Right atrium auricular region (tissue), 2 donors: Measurements from ENCODE around the gene TCIRG1. TPM values are rescaled to one million over a fixed set of nuclear protein-coding genes. Genes with fewer than 3 reads are reported as not detected.
A peak's percentile ranks its signal among the peaks of the same experiment; 100 is the strongest.

Experiments
- DNase-seq: peaks from one replicate; pipeline ENCODE4 v3.0.0-alpha.2; 2019; ENCODE audit warnings: low spot score
- H3K27ac ChIP-seq, 2 donors: fragments of 200-600 bp; sonication (generic); 1 replicate in 1 of 2; 2 replicates in 1 of 2; pipeline ENCODE4 v1.5.1; 2016 to 2019
- H3K27me3 ChIP-seq, 2 donors: fragments of 200-600 bp; sonication (generic); one replicate each; pipeline versions ENCODE4 v1.5.1 to v1.6.0; 2017 to 2019
- H3K36me3 ChIP-seq: fragments of 200-600 bp; sonication (generic); one replicate; pipeline ENCODE4 v1.5.1; 2016
- H3K4me1 ChIP-seq, 2 donors: fragments of 200-600 bp; sonication (generic); one replicate each; pipeline versions ENCODE4 v1.5.1 to v1.6.0; 2017 to 2019
- H3K4me3 ChIP-seq, 2 donors: fragments of 200-600 bp; sonication (generic); 1 replicate in 1 of 2; 2 replicates in 1 of 2; pipeline ENCODE4 v1.5.1; 2017 to 2019; ENCODE audit warnings: mild to moderate bottlenecking in 1 of 2, moderate library complexity in 1 of 2
- H3K9me3 ChIP-seq, 2 donors: fragments of 200-600 bp; sonication (generic); one replicate each; pipeline ENCODE4 v1.5.1; 2019
- total RNA-seq, 2 donors: library from RNA; depleted of rRNA; stranded (reverse); fragments of >200 nt; gene quantifications; one replicate each; pipeline ENCODE4 v1.1.0, GENCODE V29; 2016
- TF ChIP-seq, protein P1 (sequence below), 2 donors: fragments of 200-600 bp; sonication (generic); IDR thresholded peaks; one replicate each; pipeline ENCODE4 v1.5.1; 2019; ENCODE audit warnings: antibody characterized with exemption in 2 of 2

Gene TCIRG1
- total RNA-seq, 2 donors from 2014 or later, result 19.2 to 50.7 TPM

DNA sequence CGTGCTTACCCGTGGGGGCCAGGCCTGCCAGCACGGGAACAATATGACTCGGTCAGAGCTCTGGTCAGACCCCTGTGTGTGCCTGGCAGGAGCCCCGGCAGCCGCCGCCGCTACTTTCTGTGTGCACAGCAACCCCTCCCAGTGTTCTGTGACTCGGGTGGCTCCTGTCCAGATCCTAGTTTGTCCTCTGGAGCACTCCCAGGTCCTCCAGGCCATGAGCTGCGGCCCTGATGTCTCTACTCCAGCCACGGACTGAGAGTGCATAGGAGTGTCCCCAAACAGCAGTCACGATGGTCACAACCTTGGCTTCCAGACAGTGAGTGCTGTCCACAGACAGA, 5.1 kb upstream of the TCIRG1 start:
- H3K4me3 ChIP-seq, result no peak overlapping the region
- H3K4me1 ChIP-seq, result peaks cover 0 to 74% of the 10 kb centered on the region in 2 donors
- DNase-seq, result peak; percentile 76
- peak overlapping the region; percentile 83 to 90 for H3K27ac ChIP-seq
- H3K36me3 ChIP-seq, result peaks cover 4% of the 10 kb centered on the region
- TF ChIP-seq, protein P1, sequence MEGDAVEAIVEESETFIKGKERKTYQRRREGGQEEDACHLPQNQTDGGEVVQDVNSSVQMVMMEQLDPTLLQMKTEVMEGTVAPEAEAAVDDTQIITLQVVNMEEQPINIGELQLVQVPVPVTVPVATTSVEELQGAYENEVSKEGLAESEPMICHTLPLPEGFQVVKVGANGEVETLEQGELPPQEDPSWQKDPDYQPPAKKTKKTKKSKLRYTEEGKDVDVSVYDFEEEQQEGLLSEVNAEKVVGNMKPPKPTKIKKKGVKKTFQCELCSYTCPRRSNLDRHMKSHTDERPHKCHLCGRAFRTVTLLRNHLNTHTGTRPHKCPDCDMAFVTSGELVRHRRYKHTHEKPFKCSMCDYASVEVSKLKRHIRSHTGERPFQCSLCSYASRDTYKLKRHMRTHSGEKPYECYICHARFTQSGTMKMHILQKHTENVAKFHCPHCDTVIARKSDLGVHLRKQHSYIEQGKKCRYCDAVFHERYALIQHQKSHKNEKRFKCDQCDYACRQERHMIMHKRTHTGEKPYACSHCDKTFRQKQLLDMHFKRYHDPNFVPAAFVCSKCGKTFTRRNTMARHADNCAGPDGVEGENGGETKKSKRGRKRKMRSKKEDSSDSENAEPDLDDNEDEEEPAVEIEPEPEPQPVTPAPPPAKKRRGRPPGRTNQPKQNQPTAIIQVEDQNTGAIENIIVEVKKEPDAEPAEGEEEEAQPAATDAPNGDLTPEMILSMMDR (IDR thresholded peaks at IDR 0.05), result no peak
- no peaks in the 10 kb centered on the region for H3K27me3 ChIP-seq
- no peaks in the 10 kb centered on the region for H3K9me3 ChIP-seq

DNA sequence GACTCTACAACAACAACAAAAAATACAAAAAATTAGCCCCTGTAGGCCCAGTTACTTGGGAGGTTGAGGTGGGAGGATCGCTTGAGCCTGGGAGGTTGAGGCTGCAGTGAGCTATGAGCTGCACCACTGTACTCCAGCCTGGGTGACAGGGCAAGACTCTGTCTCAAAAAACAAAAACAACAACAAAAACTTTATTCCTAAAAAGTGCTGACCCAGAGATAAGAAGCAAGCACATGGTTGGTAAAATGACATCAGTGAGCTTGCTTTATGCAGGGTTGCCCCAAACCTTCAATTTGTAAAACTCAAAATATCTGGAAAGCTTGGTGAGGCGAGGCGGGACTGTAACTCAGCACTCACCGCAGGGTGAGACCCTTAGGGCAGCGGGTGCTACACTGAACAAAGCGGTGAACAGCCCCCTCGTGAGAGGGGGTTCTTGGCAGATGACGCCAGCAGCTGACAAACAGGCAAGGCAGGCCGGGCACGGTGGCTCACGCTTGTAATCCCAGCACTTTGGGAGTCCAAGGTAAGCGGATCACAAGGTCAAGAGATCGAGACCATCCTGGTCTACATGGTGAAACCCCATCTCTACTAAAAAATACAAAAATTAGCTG, 3.5 kb upstream of the TCIRG1 start:
- H3K9me3 ChIP-seq, result no peaks in the 10 kb centered on the region
- DNase-seq, result no peak
- H3K27ac ChIP-seq, result no peak overlapping the region

DNA sequence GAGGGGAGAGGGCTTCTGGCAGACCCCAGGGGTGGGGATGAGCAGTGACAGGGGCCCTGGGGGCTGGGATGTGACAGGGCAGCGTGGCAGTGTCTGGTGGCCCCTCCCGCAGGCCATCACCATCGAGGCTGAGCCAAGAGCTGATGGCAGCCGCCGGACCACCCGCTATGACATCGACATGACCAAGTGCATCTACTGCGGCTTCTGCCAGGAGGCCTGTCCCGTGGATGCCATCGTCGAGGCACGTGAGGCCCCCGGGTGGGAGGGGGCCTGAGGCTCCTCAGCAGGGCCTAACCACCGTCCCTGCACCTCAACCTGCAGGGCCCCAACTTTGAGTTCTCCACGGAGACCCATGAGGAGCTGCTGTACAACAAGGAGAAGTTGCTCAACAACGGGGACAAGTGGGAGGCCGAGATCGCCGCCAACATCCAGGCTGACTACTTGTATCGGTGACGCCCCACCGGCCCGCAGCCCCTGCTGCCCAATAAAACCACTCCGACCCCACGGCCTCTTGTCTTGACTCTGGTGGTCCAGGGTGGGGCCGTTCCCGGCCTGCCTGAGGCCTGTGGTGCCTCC, 2.6 kb upstream of the TCIRG1 start:
- Histone ChIP-seq H3K4me1 (peaks cover 0 to 86% of the 10 kb centered on the region in 2 donors), H3K9me3 (no peaks in the 10 kb centered on the region), H3K27ac (peak overlapping the region; percentile 84 to 88), H3K27me3 (no peaks in the 10 kb centered on the region), H3K36me3 (peaks cover 4% of the 10 kb centered on the region), H3K4me3 (no peak overlapping the region)
- TF ChIP-seq, protein P1 (IDR thresholded peaks at IDR 0.05), result no peak
- no peak for DNase-seq

More for the DNA sequence above, 3.5 kb upstream of the TCIRG1 start:
- Histone ChIP-seq H3K36me3 (peaks cover 4% of the 10 kb centered on the region), H3K27me3 (no peaks in the 10 kb centered on the region), H3K4me3 (no peak overlapping the region), H3K4me1 (peaks cover 0 to 82% of the 10 kb centered on the region in 2 donors)
- TF ChIP-seq, protein P1 (IDR thresholded peaks at IDR 0.05), result no peak

DNA sequence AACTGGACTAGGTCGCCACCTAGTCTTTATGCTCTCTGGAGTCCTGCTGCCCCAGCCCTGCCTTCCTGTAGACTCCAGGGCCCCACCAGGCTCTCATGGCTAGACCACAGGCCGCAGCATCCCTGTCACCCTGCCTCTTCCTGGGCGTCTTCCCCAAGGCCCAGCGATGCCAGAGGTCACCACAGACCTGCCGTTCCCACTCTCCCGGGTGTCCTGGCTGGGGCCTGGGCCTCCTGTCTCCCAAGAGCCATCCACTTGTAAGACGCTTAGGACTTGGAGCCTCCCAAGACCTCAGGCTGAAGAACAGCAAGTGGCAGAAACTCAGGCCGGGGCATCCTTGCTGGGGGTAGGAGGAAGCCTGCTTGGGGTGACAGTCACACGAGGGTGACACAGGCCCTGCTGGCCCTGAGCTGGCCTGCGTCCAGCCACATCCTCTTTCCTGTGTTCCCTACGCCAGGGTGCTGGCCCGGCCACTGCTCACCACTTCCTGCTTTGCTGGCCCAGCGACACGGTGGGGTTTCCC, 2.0 kb upstream of the TCIRG1 start:
- H3K4me3 ChIP-seq, result no peak overlapping the region
- H3K4me1 ChIP-seq, result peaks cover 0 to 83% of the 10 kb centered on the region in 2 donors
- H3K27ac ChIP-seq, result peak overlapping the region; percentile 84 to 88
- peaks cover 4% of the 10 kb centered on the region for H3K36me3 ChIP-seq
- peak; percentile 77 for DNase-seq
- TF ChIP-seq, protein P1 (IDR thresholded peaks at IDR 0.05), result no peak
- no peaks in the 10 kb centered on the region for H3K9me3 ChIP-seq
- H3K27me3 ChIP-seq, result no peaks in the 10 kb centered on the region

DNA sequence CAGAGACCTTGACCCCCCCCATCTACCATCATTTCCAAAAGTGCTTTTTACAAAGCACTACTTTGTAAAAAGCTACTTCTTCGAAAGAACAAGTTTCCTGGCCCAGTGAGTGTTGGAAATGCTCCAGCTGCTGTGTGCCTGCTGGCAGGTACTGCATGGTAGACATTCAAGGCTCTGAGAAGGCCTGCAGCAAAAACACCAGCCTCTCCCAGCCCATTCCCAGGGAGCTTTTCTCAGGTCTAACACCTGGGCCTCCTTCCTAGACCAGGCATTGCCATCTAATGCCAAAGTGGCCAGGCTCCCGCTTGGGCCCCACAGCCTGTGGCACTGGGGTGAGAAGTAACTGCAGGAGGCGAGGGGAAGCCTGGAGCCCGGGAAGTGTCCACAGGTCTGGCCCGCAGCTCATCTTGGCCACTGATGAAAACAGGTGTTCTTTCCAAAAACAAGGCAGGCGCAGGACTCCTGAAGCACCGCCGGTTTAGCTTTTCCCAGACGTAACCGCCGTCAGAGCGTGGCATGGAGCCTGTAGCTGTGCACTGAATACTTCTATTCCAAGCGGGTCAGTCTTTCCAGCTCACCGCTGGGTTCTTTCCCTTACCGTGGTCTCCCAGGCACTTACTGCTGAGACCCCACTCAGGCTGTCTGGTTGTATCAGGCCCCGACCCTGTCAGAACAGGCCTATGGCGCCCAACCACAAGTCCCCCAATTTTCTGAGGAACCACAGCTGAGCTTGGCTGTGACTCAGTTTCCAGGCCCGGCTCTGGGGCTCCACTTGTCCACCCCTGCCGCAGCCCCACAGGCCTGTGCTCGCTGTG, 1.2 kb upstream of the TCIRG1 start:
- H3K9me3 ChIP-seq, result no peaks in the 10 kb centered on the region
- H3K27ac ChIP-seq, result peak overlapping the region; percentile 84 to 88
- H3K4me3 ChIP-seq, result no peak overlapping the region
- TF ChIP-seq, protein P1 (IDR thresholded peaks at IDR 0.05), result no peak
- no peaks in the 10 kb centered on the region for H3K27me3 ChIP-seq
- H3K4me1 ChIP-seq, result peaks cover 0 to 75% of the 10 kb centered on the region in 2 donors
- peaks cover 4% of the 10 kb centered on the region for H3K36me3 ChIP-seq
- no peak for DNase-seq
